OCI-LY7 (cell line): ENCODE data around the gene COL1A2. TPM values are rescaled to one million over a fixed set of nuclear protein-coding genes. Genes with fewer than 3 reads are reported as not detected.

ENCODE experiments used
- BruUV-seq: library from RNA; stranded (reverse); fragments of 400-500 nt; replicated peaks from 2 replicates; lab custom pipeline; 2021; lab: Mats Ljungman, UMichigan
- CTCF ChIA-PET: fragments of 300-600 bp; sonication (Branson Sonifier 250); formaldehyde crosslinking; loops from one replicate; lab custom pipeline; 2022; ENCODE audit warnings: antibody characterized with exemption; ENCODE audit not compliant: unreplicated experiment; lab: Charles Lee
- POLR2A ChIA-PET: fragments of 300-600 bp; sonication (Branson Sonifier 250); formaldehyde crosslinking; loops from one replicate; lab custom pipeline; 2022; ENCODE audit warnings: antibody characterized with exemption; lab: Charles Lee
- DNase-seq: peaks from one replicate; pipeline ENCODE4 v3.0.0-alpha.2; 2015; ENCODE audit warnings: low spot score
- H2AFZ ChIP-seq: fragments of 200-600 bp; sonication (generic), shearing (Covaris generic); 2 replicates; pipeline ENCODE4 v1.6.1; 2014; ENCODE audit warnings: mild to moderate bottlenecking, antibody characterized with exemption, low read length, moderate library complexity
- H3K27ac ChIP-seq: fragments of 200-600 bp; sonication (generic); 2 replicates; pipeline ENCODE4 v1.5.1; 2014; ENCODE audit warnings: mixed run types, low read depth, mild to moderate bottlenecking, moderate library complexity, low read length, inconsistent platforms; ENCODE audit not compliant: poor library complexity, severe bottlenecking
- H3K36me3 ChIP-seq: fragments of 200-600 bp; sonication (generic); 2 replicates; pipeline ENCODE4 v1.6.1; 2014; ENCODE audit warnings: mild to moderate bottlenecking, antibody characterized with exemption, low read length, moderate library complexity, mixed read lengths; ENCODE audit not compliant: insufficient read depth
- H3K4me1 ChIP-seq: fragments of 200-600 bp; sonication (generic); 2 replicates; pipeline ENCODE4 v1.5.1; 2014; ENCODE audit warnings: mild to moderate bottlenecking, low read length; ENCODE audit not compliant: insufficient read depth, poor library complexity, severe bottlenecking
- H3K4me2 ChIP-seq: fragments of 200-600 bp; sonication (generic); 2 replicates; pipeline ENCODE4 v1.6.1; 2014; ENCODE audit warnings: mild to moderate bottlenecking, low read length
- H3K4me3 ChIP-seq: fragments of 200-600 bp; sonication (generic); 2 replicates; pipeline ENCODE4 v1.5.1; 2014; ENCODE audit warnings: mild to moderate bottlenecking, low read depth, low read length; ENCODE audit not compliant: poor library complexity, severe bottlenecking
- H3K79me2 ChIP-seq: fragments of 200-600 bp; sonication (generic); 2 replicates; pipeline ENCODE4 v1.6.1; 2016; ENCODE audit warnings: low read depth, mild to moderate bottlenecking, low read length, moderate library complexity, mixed read lengths; ENCODE audit not compliant: insufficient read depth
- H3K9me2 ChIP-seq: fragments of 200-600 bp; sonication (generic); 2 replicates; pipeline ENCODE4 v1.6.1; 2016; ENCODE audit warnings: mild to moderate bottlenecking, low read length, mixed read lengths; ENCODE audit not compliant: insufficient read depth
- H3K9me3 ChIP-seq: fragments of 200-600 bp; sonication (generic); 2 replicates; pipeline ENCODE4 v1.6.1; 2014; ENCODE audit warnings: mild to moderate bottlenecking, mixed run types, low read length, mixed read lengths
- H4K20me1 ChIP-seq: fragments of 200-600 bp; sonication (generic); 2 replicates; pipeline ENCODE4 v1.6.1; 2014; ENCODE audit warnings: mild to moderate bottlenecking, antibody characterized with exemption, low read length, moderate library complexity, mixed read lengths; ENCODE audit not compliant: insufficient read depth
- EZH2phosphoT487 ChIP-seq: fragments of 200-600 bp; sonication (generic); IDR thresholded peaks from 2 replicates; pipeline ENCODE4 v1.6.1; 2018; ENCODE audit warnings: low read depth, borderline replicate concordance, mild to moderate bottlenecking, mixed run types, antibody characterized with exemption, low read length, moderate library complexity, mixed read lengths
- intact Hi-C: fragments of 100-400 bp; cut with micrococcal nuclease; formaldehyde crosslinking; loops from one replicate; pipeline ENCODE4 v1.10.0; 2022; ENCODE audit not compliant: unreplicated experiment
- total RNA-seq, 2 experiments: library from RNA; depleted of rRNA in 1 of 2; stranded (reverse); fragments of >200 nt in 1 of 2; shearing (Covaris generic) in 1 of 2; gene quantifications; 2 replicates each; pipeline ENCODE4 v1.2.3, GENCODE V29; 2014 to 2022
- TF ChIP-seq, protein P1 (sequence below): fragments of 200-600 bp; sonication (generic); conservative IDR thresholded peaks from 2 replicates; pipeline ENCODE4 v1.5.1; 2014; ENCODE audit warnings: mild to moderate bottlenecking, antibody characterized with exemption, low read length, moderate library complexity, mixed read lengths

The COL1A2 gene
- total RNA-seq, 2 experiments from 2014 or later = not detected

DNA sequence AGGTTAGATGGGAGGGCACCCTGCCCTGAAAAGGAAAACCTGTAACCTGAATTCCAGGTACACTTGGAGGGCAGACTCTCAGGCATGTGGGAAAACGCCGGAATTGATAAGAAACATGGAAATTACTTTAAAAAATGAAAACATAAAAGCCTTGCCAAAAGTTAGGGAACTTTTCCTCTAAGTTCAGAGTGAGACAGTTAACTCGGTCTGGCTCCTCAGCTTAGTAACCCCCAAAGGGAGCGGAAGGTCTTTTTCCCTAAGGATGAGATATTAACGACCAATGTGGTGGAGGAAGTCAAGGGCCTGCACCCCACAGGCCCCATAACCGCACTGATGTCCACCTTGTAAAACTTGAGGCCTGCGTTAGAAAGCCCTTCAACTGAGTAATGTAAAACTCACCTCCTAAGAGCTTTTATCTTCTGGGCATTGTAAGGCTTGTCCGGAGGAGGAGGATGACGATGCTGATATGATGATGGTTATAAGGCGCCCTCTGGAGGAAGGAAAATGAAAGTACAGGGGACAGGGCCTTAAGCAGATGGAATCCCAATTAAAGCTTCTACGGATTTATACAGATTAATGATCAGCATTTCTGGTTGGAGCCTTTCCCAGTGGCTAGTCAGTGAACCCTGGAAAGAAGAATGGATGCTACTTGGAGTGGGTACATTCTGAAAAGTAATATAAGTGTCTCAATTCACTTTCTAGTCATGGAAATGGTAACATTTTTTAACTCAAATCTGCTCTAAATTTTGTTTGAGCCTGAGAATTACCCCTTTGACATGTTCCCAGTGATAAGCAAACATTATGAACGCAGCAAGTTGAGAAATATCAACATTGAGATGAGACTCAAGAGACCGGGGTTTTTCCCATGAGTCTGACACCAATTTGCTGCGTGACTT, 694 bp downstream of the COL1A2 start:
- ChIA-PET POLR2A (no interaction called here), CTCF (interaction anchor here (1.7 kb wide), 1 partner anchor 308 kb away, joined by 5 read pairs; no protein-coding TSS in a partner anchor)
- intact Hi-C loops = loop anchor here (1.0 to 10.0 kb wide), 4 partner anchors 311 to 678 kb away; no protein-coding TSS in a partner anchor
- BruUV-seq = no TSS peak
- no peak overlapping the region for H3K4me3 ChIP-seq
- H2AFZ ChIP-seq = peak overlapping the region; percentile 22; the same call in 1 of the 2 replicates
- TF ChIP-seq, protein P1, sequence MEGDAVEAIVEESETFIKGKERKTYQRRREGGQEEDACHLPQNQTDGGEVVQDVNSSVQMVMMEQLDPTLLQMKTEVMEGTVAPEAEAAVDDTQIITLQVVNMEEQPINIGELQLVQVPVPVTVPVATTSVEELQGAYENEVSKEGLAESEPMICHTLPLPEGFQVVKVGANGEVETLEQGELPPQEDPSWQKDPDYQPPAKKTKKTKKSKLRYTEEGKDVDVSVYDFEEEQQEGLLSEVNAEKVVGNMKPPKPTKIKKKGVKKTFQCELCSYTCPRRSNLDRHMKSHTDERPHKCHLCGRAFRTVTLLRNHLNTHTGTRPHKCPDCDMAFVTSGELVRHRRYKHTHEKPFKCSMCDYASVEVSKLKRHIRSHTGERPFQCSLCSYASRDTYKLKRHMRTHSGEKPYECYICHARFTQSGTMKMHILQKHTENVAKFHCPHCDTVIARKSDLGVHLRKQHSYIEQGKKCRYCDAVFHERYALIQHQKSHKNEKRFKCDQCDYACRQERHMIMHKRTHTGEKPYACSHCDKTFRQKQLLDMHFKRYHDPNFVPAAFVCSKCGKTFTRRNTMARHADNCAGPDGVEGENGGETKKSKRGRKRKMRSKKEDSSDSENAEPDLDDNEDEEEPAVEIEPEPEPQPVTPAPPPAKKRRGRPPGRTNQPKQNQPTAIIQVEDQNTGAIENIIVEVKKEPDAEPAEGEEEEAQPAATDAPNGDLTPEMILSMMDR = peak; percentile 89
- no peak for TF ChIP-seq EZH2phosphoT487
- no peaks in the 10 kb centered on the region for H3K9me2 ChIP-seq
- no peaks in the 10 kb centered on the region for H3K4me1 ChIP-seq
- H3K9me3 ChIP-seq = no peaks in the 10 kb centered on the region
- no peaks in the 10 kb centered on the region for H3K36me3 ChIP-seq
- no peak overlapping the region for H3K4me2 ChIP-seq
- no peaks in the 10 kb centered on the region for H3K79me2 ChIP-seq
- H4K20me1 ChIP-seq = no peaks in the 10 kb centered on the region
- H3K27ac ChIP-seq = no peak overlapping the region
- DNase-seq = peak; percentile 64

DNA sequence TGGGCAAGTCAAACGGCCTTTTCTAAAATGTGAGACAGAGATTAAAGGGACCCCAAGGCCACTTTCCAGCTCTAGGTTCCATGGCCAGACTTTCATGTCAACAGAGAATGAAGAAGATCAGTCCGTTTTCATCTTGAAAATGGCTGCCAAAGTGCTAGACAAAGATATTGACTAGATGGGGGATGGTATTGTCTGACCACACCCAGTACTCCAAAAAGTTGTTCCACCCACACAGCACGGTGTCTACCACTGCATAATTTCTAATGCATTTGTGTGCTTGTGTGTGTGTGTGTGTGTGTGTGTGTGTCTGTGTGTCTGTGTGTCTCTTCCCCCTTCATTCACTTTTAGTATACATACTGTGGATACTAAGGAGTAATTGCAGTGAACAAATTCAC, 1.3 kb downstream of the COL1A2 start:
- Histone ChIP-seq H3K4me2 (no peak overlapping the region), H3K9me3 (no peaks in the 10 kb centered on the region), H3K79me2 (no peaks in the 10 kb centered on the region), H3K4me1 (no peaks in the 10 kb centered on the region), H3K4me3 (no peak overlapping the region), H3K27ac (no peak overlapping the region), H3K36me3 (no peaks in the 10 kb centered on the region), H3K9me2 (no peaks in the 10 kb centered on the region), H4K20me1 (no peaks in the 10 kb centered on the region), H2AFZ (peak overlapping the region; percentile 22; the same call in 1 of the 2 replicates)
- BruUV-seq = no TSS peak
- POLR2A ChIA-PET = no interaction called here
- CTCF ChIA-PET = interaction anchor here (1.7 kb wide), 1 partner anchor 308 kb away, joined by 5 read pairs; no protein-coding TSS in a partner anchor
- DNase-seq = no peak
- no peak for TF ChIP-seq EZH2phosphoT487
- TF ChIP-seq, protein P1 = no peak
- intact Hi-C loops = loop anchor here (5.0 to 10.0 kb wide), 2 partner anchors 311 to 679 kb away; no protein-coding TSS in a partner anchor
